Measurements from ENCODE around the gene SYNE2.

SYNE2 gene

DNA sequence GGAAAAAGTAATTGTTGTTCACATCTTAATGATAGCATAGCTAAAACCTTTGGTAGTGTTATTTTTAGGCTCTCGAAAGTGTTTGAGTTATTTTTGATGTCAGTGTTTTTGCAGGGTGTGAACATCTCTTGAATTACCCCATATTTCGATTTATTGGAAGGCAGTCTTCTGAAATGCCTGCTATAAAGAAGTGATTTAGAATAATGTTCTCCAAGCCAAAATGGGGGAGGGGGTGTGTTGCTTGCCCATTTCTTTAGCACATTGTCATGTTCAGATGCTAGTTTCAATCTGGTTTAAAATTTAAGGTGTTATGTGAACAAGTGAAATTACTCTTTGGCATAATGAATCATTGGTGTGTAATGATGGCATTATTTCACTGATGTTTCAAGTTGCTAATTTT lies 110.6 kb downstream of the SYNE2 start:
- in situ Hi-C loops (cut with MboI; ENCODE audit: low pct_unique_long_range_greater_than_20kb, low sequenced_read_pairs, unreplicated experiment), result no loop called here
- TF ChIP-seq, protein P1, sequence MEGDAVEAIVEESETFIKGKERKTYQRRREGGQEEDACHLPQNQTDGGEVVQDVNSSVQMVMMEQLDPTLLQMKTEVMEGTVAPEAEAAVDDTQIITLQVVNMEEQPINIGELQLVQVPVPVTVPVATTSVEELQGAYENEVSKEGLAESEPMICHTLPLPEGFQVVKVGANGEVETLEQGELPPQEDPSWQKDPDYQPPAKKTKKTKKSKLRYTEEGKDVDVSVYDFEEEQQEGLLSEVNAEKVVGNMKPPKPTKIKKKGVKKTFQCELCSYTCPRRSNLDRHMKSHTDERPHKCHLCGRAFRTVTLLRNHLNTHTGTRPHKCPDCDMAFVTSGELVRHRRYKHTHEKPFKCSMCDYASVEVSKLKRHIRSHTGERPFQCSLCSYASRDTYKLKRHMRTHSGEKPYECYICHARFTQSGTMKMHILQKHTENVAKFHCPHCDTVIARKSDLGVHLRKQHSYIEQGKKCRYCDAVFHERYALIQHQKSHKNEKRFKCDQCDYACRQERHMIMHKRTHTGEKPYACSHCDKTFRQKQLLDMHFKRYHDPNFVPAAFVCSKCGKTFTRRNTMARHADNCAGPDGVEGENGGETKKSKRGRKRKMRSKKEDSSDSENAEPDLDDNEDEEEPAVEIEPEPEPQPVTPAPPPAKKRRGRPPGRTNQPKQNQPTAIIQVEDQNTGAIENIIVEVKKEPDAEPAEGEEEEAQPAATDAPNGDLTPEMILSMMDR (IDR thresholded peaks at IDR 0.05; ENCODE audit: extremely low read depth, insufficient read depth, missing control alignments), result no peak
- no peak for DNase-seq (ENCODE audit: low spot score)

DNA sequence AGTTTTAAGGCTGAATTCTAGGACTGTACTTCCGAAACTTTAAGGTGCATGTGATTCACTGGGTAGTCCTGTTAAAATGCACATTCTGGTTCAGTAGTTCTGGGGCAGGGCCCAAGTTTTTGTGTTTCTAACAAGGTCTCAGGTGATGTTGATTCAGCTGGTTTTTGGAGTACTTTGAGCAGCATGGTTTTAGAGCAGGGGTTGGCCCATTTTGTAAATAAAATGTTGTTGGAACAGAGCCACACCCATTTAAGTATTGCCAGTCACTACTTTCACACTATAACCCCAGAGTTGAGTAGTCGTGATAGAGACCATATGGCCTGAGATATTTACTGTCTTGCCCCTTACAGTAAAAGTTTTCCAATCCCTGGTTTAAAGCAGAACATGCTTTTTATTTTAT lies 111.3 kb downstream of the SYNE2 start:
- in situ Hi-C loops (cut with MboI; ENCODE audit: low pct_unique_long_range_greater_than_20kb, low sequenced_read_pairs, unreplicated experiment), result no loop called here

DNA sequence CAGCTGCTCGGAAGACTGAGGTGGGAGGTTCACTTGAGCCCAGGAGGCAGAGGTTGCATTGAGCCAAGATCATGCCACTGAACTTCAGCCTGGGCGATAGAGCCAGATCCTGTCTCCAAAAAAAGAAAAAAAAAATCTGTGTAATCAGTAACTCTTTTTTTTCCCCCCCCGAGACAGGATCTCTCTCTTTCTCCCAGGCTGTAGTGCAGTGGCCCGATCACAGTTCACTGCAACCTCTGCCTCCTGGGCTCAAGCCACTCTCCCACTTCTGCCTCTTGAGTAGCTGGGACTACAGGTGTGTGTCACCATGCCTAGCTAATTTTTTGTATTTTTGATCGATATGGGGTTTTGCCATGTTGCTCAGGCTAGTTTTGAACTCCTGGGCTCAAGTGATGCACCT lies 113.6 kb downstream of the SYNE2 start:
- in situ Hi-C loops (cut with MboI; ENCODE audit: low pct_unique_long_range_greater_than_20kb, low sequenced_read_pairs, unreplicated experiment), result no loop called here
- TF ChIP-seq, protein P1 (IDR thresholded peaks at IDR 0.05; ENCODE audit: extremely low read depth, insufficient read depth, missing control alignments), result no peak
- no peak for DNase-seq (ENCODE audit: low spot score)

More for the DNA sequence above, 111.3 kb downstream of the SYNE2 start:
- TF ChIP-seq, protein P1 (IDR thresholded peaks at IDR 0.05; ENCODE audit: extremely low read depth, insufficient read depth, missing control alignments), result no peak
- no peak for DNase-seq (ENCODE audit: low spot score)

DNA sequence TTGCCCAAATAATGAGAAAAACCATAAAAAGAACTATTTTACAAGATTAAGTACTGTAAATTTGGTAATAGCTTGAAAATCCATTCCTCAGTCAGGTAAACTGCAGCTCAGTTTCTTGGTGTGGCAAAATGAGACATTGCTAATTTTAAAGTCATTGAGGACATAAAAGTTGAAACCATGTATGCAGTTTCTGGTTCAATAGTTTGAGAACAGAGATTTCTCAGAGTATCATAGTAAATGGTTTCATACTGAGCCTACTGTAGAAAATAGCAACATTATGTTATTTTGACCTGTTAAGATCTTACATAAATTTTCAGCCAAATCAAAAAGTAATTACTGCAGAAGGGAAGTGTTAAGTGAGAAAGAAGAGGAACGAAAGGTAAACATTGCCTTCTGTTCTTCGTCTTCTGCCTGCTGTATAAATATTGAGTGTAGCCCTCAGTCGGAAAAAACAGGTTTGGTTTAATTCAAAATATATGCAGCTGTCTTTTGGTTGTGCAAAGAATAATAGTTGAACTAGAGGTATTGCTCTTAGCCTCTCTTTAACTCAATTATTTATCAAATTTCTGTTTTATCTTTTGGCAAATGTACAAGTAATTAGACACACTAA lies 119.6 kb downstream of the SYNE2 start:
- in situ Hi-C loops (cut with MboI; ENCODE audit: low pct_unique_long_range_greater_than_20kb, low sequenced_read_pairs, unreplicated experiment), result no loop called here
- TF ChIP-seq, protein P1 (IDR thresholded peaks at IDR 0.05; ENCODE audit: extremely low read depth, insufficient read depth, missing control alignments), result no peak
- DNase-seq (ENCODE audit: low spot score), result peak; percentile 19

DNA sequence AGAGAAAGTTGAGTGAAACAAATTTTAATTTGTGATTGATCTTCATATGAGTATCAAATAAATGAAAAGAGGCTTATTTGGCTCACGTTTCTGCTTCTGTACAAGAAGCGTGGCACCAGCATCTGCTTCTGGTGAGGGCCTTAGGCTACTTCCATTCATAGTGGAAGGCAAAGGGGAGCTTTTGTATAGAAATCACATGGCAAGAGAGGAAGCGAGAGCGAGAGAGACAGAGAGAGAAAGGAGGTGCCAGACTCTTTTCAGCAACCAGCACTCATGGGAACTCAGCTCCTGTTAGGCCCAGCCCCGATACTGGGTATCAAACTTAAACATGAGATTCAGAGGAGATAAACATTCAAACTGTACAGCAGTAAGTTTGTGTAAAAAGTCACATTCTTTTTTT lies 121.4 kb downstream of the SYNE2 start:
- in situ Hi-C loops (cut with MboI; ENCODE audit: low pct_unique_long_range_greater_than_20kb, low sequenced_read_pairs, unreplicated experiment), result no loop called here
- no peak for DNase-seq (ENCODE audit: low spot score)
- TF ChIP-seq, protein P1 (IDR thresholded peaks at IDR 0.05; ENCODE audit: extremely low read depth, insufficient read depth, missing control alignments), result no peak

DNA sequence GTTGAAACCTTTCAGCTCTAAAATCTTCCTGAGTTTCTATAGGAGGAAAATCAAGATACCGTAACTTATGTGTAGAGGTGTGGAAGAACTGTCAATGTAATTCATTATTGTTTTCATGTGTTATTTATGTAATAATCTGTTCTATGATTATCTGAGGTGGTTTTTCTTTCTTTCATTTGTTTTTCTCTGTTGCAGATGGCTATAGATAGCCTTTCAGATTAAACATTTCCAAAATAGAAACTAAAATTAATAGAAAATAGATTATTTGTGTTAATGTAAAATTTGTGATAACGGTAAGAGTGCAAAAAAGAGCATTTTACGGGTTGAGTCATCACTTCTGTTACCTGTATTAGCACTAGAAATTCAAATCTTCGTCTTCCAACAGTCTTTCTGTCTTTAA lies 128.8 kb downstream of the SYNE2 start:
- in situ Hi-C loops (cut with MboI; ENCODE audit: low pct_unique_long_range_greater_than_20kb, low sequenced_read_pairs, unreplicated experiment), result no loop called here
- no peak for DNase-seq (ENCODE audit: low spot score)
- TF ChIP-seq, protein P1 (IDR thresholded peaks at IDR 0.05; ENCODE audit: extremely low read depth, insufficient read depth, missing control alignments), result no peak

Data from GM13977 (cell line).